BE2C (cell line): ENCODE results near the gene FRMD4B.

Source experiments
- DNase-seq: peaks from one replicate; pipeline ENCODE4 v3.0.0-alpha.2; 2020
- H3K27me3 ChIP-seq: fragments of 250-450 bp; sonication (Bioruptor Pico); 2 replicates; pipeline ENCODE4 v1.5.1; 2020; ENCODE audit warnings: mild to moderate bottlenecking
- H3K36me3 ChIP-seq: fragments of 250-450 bp; sonication (Bioruptor Pico); 2 replicates; pipeline ENCODE4 v1.5.1; 2020; ENCODE audit warnings: mild to moderate bottlenecking
- H3K4me1 ChIP-seq: fragments of 250-450 bp; sonication (Bioruptor Pico); 2 replicates; pipeline ENCODE4 v1.5.1; 2020
- H3K4me3 ChIP-seq: 2 replicates; pipeline ENCODE4 v1.5.1; 2011; ENCODE audit warnings: low read depth, low read length
- H3K9me3 ChIP-seq: fragments of 250-450 bp; sonication (Bioruptor Pico); 2 replicates; pipeline ENCODE4 v1.5.1; 2020
- TF ChIP-seq, protein P1 (sequence below): IDR thresholded peaks from 2 replicates; pipeline ENCODE4 v1.5.1; 2012; ENCODE audit warnings: mild to moderate bottlenecking, low read depth, low read length

FRMD4B gene

GRCh38 chr3:69186575-69187093, 199.3 kb downstream of the FRMD4B start:
- H3K36me3 ChIP-seq = peaks cover 18% of the 10 kb centered on the region
- no peaks in the 10 kb centered on the region for H3K27me3 ChIP-seq
- no peaks in the 10 kb centered on the region for H3K9me3 ChIP-seq
- TF ChIP-seq, protein P1, sequence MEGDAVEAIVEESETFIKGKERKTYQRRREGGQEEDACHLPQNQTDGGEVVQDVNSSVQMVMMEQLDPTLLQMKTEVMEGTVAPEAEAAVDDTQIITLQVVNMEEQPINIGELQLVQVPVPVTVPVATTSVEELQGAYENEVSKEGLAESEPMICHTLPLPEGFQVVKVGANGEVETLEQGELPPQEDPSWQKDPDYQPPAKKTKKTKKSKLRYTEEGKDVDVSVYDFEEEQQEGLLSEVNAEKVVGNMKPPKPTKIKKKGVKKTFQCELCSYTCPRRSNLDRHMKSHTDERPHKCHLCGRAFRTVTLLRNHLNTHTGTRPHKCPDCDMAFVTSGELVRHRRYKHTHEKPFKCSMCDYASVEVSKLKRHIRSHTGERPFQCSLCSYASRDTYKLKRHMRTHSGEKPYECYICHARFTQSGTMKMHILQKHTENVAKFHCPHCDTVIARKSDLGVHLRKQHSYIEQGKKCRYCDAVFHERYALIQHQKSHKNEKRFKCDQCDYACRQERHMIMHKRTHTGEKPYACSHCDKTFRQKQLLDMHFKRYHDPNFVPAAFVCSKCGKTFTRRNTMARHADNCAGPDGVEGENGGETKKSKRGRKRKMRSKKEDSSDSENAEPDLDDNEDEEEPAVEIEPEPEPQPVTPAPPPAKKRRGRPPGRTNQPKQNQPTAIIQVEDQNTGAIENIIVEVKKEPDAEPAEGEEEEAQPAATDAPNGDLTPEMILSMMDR = no peak
- no peak overlapping the region for H3K4me3 ChIP-seq
- H3K4me1 ChIP-seq = no peaks in the 10 kb centered on the region
- DNase-seq = no peak

DNA sequence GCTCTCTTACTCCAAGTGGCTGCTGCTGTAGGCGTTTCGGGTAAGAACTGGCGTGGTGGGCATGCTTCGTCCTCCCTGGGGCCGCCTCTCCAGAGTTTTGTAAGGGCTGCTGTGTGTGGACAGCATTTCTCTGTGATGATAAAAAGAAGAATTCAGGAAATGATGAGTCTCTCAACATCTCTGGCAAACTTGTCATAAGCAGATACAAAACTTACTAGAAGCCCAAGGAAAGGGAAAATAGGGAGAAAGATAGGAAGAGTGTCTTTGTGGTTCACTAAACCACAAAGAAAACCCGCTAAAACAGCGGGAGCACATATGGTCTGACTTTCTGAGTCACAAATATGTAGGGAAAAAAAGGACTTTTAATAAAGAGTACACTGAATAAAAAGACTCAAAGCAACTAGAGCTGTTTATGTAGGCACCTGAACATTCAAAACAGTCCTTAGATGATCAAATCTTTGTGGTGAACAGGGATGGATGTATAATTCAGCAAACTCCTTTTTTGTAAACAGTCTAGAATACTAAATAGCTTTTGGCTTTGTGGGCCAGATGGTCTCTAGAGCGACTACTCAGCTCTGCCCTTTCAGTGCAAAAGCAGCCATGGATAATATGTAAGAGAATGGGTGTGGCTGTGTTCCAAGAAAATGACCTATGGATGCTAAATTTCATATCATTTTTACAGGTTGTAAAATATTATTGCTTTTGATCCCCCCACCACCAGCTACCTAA, 203.1 kb downstream of the FRMD4B start:
- no peak for DNase-seq
- Histone ChIP-seq H3K9me3 (no peaks in the 10 kb centered on the region), H3K4me1 (no peaks in the 10 kb centered on the region), H3K27me3 (no peaks in the 10 kb centered on the region), H3K4me3 (no peak overlapping the region), H3K36me3 (peaks cover 29% of the 10 kb centered on the region)
- TF ChIP-seq, protein P1 = no peak

DNA sequence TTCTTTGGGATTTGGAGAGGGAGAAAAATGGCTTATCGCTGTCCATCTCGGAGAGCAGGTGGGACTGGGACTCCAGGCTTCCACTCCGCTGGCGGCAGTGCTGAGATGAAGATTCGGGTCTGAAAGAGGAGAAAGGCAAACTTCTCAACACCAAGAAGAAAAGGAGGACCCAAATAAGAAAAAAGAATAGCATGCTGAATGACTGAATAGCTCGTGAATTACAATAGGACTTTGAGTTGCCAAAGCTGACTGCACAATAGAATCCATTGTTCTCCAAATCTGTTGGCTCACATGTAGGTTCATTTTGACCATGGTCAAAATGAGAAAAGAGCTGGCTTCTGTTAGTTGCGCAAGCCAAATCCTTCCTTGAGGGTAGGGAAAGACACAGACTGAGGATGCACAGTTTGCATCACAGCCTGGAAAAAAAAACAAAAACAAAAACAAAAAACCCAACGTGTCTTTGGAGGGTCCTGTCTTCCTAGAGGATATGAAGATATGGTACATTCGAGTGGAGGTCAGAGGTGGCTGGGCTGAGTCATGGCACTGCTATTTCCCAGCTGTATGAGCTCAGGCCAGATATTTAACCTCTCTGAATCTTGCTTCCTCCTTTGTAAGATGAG, 204.2 kb downstream of the FRMD4B start:
- peaks cover 24% of the 10 kb centered on the region for H3K36me3 ChIP-seq
- no peaks in the 10 kb centered on the region for H3K9me3 ChIP-seq
- no peak overlapping the region for H3K4me3 ChIP-seq
- TF ChIP-seq, protein P1 = no peak
- DNase-seq = no peak
- H3K4me1 ChIP-seq = no peaks in the 10 kb centered on the region
- H3K27me3 ChIP-seq = no peaks in the 10 kb centered on the region

DNA sequence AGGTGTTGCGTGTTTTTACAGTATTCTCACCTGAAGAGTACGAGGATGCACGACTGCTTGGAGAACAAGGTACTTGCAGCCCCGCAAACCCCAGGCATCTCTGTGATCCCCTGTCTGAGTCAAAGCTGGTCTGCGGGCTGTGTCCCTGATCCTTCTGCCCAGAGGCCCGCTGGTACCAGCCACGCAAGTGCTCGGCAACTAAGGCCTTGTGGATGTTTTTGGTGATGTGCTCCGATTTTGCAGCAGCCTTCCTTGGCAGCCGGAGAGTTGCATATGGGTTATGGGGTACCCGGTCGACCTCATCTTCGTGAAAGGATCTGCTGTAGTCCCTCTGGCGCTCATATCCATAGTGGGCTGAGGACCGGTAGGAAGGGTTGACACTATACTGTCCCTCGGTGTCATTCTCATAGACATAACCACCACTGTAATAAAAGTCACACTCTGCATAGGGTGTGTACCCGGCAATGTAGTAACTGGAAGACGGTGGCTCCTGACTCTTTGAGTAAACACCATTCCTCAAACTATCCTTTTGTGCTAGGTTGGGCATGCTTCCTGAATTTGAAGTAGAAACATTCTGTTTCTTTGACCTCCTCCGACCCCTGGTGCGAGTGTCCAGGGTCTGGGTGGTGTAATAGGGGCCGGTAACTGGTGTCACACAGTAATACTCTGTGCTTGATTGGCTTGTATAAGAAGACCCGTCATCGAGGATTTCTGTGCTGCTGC, 204.9 kb downstream of the FRMD4B start:
- TF ChIP-seq, protein P1 = no peak
- no peaks in the 10 kb centered on the region for H3K4me1 ChIP-seq
- H3K9me3 ChIP-seq = no peaks in the 10 kb centered on the region
- no peak for DNase-seq
- H3K27me3 ChIP-seq = no peaks in the 10 kb centered on the region
- peaks cover 23% of the 10 kb centered on the region for H3K36me3 ChIP-seq
- H3K4me3 ChIP-seq = no peak overlapping the region

GRCh38 chr3:69179740-69180372, 206.0 kb downstream of the FRMD4B start:
- no peaks in the 10 kb centered on the region for H3K27me3 ChIP-seq
- H3K4me1 ChIP-seq = no peaks in the 10 kb centered on the region
- H3K9me3 ChIP-seq = no peaks in the 10 kb centered on the region
- H3K4me3 ChIP-seq = no peak overlapping the region
- DNase-seq = no peak
- TF ChIP-seq, protein P1 = no peak
- peaks cover 23% of the 10 kb centered on the region for H3K36me3 ChIP-seq
